ENCODE results near the gene IMMP2L. TPM values are rescaled to one million over a fixed set of nuclear protein-coding genes. Genes with fewer than 3 reads are reported as not detected.

IMMP2L gene
- total and polyA plus RNA-seq, 2 donors (not counting 3 experiments of a cell fraction or from before 2014, with no cell fraction given): 9.9 to 11.8 TPM

- Histone ChIP-seq H3K36me3 (ENCODE audit: control insufficient read depth in 2 of 2, extremely low read depth in 1 of 2, insufficient read depth in 2 of 2, low read length in 2 of 2) (no peaks in the 10 kb centered on the region), H3K79me2 (ENCODE audit: control insufficient read depth, insufficient read depth, low read length) (no peaks in the 10 kb centered on the region), H3K27me3 (ENCODE audit: control insufficient read depth in 2 of 2, insufficient read depth in 2 of 2, low read length in 2 of 2) (no peaks in the 10 kb centered on the region), H4K20me1 (replicated peaks; ENCODE audit: control insufficient read depth, extremely low read depth, insufficient read depth, low read length) (no peaks in the 10 kb centered on the region), H3K4me1 (ENCODE audit: control insufficient read depth, extremely low read depth, insufficient read depth, low read length) (no peaks in the 10 kb centered on the region), H3K9me3 (replicated peaks; ENCODE audit: control insufficient read depth, insufficient read depth, low read length) (no peaks in the 10 kb centered on the region), H3K9ac (replicated peaks; ENCODE audit: extremely low read depth, insufficient read depth, low read length) (no peak overlapping the region), H3K27ac (ENCODE audit: insufficient read depth, low read depth, low read length) (no peak overlapping the region), H3K4me3 (replicated peaks in 1 of 3; ENCODE audit: insufficient read depth in 1 of 3, low read depth in 1 of 3, low read length in 3 of 3) (no peak overlapping the region), H2AFZ (ENCODE audit: low read depth, low read length) (no peak overlapping the region), H3K9me1 (replicated peaks; ENCODE audit: control insufficient read depth, extremely low read depth, insufficient read depth, low read length) (no peaks in the 10 kb centered on the region), H3K4me2 (ENCODE audit: insufficient read depth, low read length) (no peak overlapping the region)
- no TSS peak for BruUV-seq (replicated peaks)
- dilution Hi-C loops (cut with MboI; ENCODE audit: extremely low pct_ligation_motif_present, low sequenced_read_pairs) (no loop called here), intact Hi-C loops (cut with micrococcal nuclease) (no loop called here)
- POLR2A ChIA-PET: no interaction called here
- no peak for TF ChIP-seq MAX (IDR thresholded peaks at IDR 0.05; ENCODE audit: insufficient read depth, insufficient read length)
- TF ChIP-seq POLR2AphosphoS5 (IDR thresholded peaks at IDR 0.05; ENCODE audit: insufficient read depth, low read depth, low read length): no peak
- TF ChIP-seq POLR2A (IDR thresholded peaks at IDR 0.05; ENCODE audit: low read depth, low read length): no peak
- TF ChIP-seq CTCF (IDR thresholded peaks at IDR 0.05; ENCODE audit: extremely low read depth in 1 of 2, insufficient read depth in 1 of 2, low read depth in 1 of 2, low read length in 2 of 2): no peak
- TF ChIP-seq EZH2 (IDR thresholded peaks at IDR 0.05; ENCODE audit: borderline replicate concordance, low read depth, low read length, severe bottlenecking): no peak
- no peak for TF ChIP-seq FOS (IDR thresholded peaks at IDR 0.05; ENCODE audit: borderline replicate concordance, insufficient read depth, low read length)
- no peak for TF ChIP-seq MYC (IDR thresholded peaks at IDR 0.05; ENCODE audit: low read depth, low read length)
- TF ChIP-seq JUN (IDR thresholded peaks at IDR 0.05; ENCODE audit: borderline replicate concordance, insufficient read depth, insufficient read length, low read depth): no peak
- no peak for TF ChIP-seq GATA2 (IDR thresholded peaks at IDR 0.05; ENCODE audit: insufficient read depth, insufficient read length, low read depth, low read length)
- FAIRE-seq: no peak
- DNase-seq (ENCODE audit: low read depth, low spot score): no peak
- CTCF ChIA-PET: interaction anchor here (2.1 kb wide), 1 partner anchor 8 kb away, joined by 5 read pairs; no protein-coding TSS in a partner anchor
Observed at GRCh38 chr7:110877016-110877415, 685.3 kb downstream of the IMMP2L start.
